ENCODE measurements around the gene PRKN.

GRCh38 chr6:161413355-161413771, 1314.2 kb downstream of the PRKN start:
- no peak for TF ChIP-seq CTCF (IDR thresholded peaks at IDR 0.05)
- TF ChIP-seq POLR2A (IDR thresholded peaks at IDR 0.05), result no peak
- no peak for TF ChIP-seq POLR2AphosphoS5 (IDR thresholded peaks at IDR 0.05)
